Right lobe of liver (tissue), 4 donors: ENCODE data around the gene TOMM70.

Experiments
- CTCF ChIP-seq, 4 donors: fragments of 200-600 bp in 3 of 4; fragments of 450-650 bp in 1 of 4; IDR thresholded peaks; one replicate each; pipeline versions ENCODE4 v1.5.1 to v1.8.0; 2016 to 2022; ENCODE audit warnings: antibody characterized with exemption in 4 of 4, mild to moderate bottlenecking in 2 of 4
- POLR2A ChIP-seq: fragments of 450-650 bp; IDR thresholded peaks from one replicate; pipeline ENCODE4 v1.6.1; 2017; ENCODE audit warnings: antibody characterized with exemption, mild to moderate bottlenecking
- donor health status: DM: no; HTN: no; CAD: no.
- donor health status: DM: no; HTN: no; CAD: no.
- donor health status: DM: no; HTN: yes; CAD: no.

- no peak for TF ChIP-seq CTCF (IDR thresholded peaks at IDR 0.05)
- TF ChIP-seq POLR2A: no peak
Observed at GRCh38 chr3:100443690-100444089, 42.8 kb upstream of the TOMM70 start.
